T-cell (primary cell): ENCODE results near the gene AGAP3. TPM values are rescaled to one million over a fixed set of nuclear protein-coding genes. Genes with fewer than 3 reads are reported as not detected.

ENCODE experiments used
- ATAC-seq, 4 experiments: fragments of 200-7000 bp in 3 of 4; fragments of 150-1000 bp in 1 of 4; cut with Tn5 transposase; replicated peaks in 1 of 4; 1 replicate in 3 of 4; 2 replicates in 1 of 4; pipeline ENCODE4 v1.10.0; 2021; ENCODE audit warnings: moderate library complexity in 3 of 4, mild to moderate bottlenecking in 2 of 4, moderate number of reproducible peaks in 1 of 4
- CTCF ChIA-PET, 2 donors: fragments of 300-600 bp; sonication (Branson Sonifier 250); formaldehyde crosslinking; loops; one replicate each; lab custom pipeline; 2022; ENCODE audit warnings: antibody characterized with exemption in 2 of 2; lab: Charles Lee
- POLR2A ChIA-PET, 2 donors: fragments of 300-600 bp; sonication (Branson Sonifier 250); formaldehyde crosslinking; loops; one replicate each; lab custom pipeline; 2022; ENCODE audit warnings: antibody characterized with exemption in 2 of 2; lab: Charles Lee
- DNase-seq, 35 experiments: peaks; one replicate each; pipeline versions ENCODE4 v3.0.0 to v3.0.0-alpha.2; 2013 to 2023
- H3K27ac ChIP-seq: one replicate; pipeline ENCODE4 v1.5.1; 2013; ENCODE audit warnings: low read length
- H3K27me3 ChIP-seq, 2 experiments: replicated peaks in 1 of 2; 1 replicate in 1 of 2; 2 replicates in 1 of 2; pipeline versions ENCODE4 v1.6.1 to v1.7.0; 2013; ENCODE audit warnings: low read length in 1 of 2, mixed read lengths in 1 of 2; ENCODE audit not compliant: control insufficient read depth in 2 of 2, insufficient read depth in 2 of 2; ENCODE audit errors: extremely low read depth in 1 of 2
- H3K36me3 ChIP-seq, 2 donors: 1 replicate in 1 of 2; 2 replicates in 1 of 2; pipeline versions ENCODE4 v1.6.1 to v1.7.0; 2013; ENCODE audit warnings: low read length in 1 of 2; ENCODE audit not compliant: control insufficient read depth in 2 of 2, insufficient read depth in 1 of 2; ENCODE audit errors: extremely low read depth in 1 of 2
- H3K4me1 ChIP-seq, 2 experiments: 1 replicate in 1 of 2; 2 replicates in 1 of 2; pipeline versions ENCODE4 v1.6.1 to v1.7.0; 2013; ENCODE audit warnings: low read length in 2 of 2, mixed read lengths in 1 of 2; ENCODE audit not compliant: insufficient read depth in 2 of 2, control insufficient read depth in 1 of 2; ENCODE audit errors: extremely low read depth in 1 of 2
- H3K4me3 ChIP-seq, 2 donors: 1 replicate in 1 of 2; 2 replicates in 1 of 2; pipeline versions ENCODE4 v1.5.1 to v1.7.0; 2013; ENCODE audit warnings: mild to moderate bottlenecking in 2 of 2, low read length in 1 of 2, moderate library complexity in 1 of 2; ENCODE audit not compliant: control insufficient read depth in 1 of 2; ENCODE audit errors: extremely low read depth in 1 of 2
- H3K9me3 ChIP-seq: 2 replicates; pipeline ENCODE4 v1.7.0; 2013
- H3K27ac Mint-ChIP-seq, 2 donors: one replicate each; pipeline ENCODE4 v1.8.0; 2020 to 2021; ENCODE audit warnings: mild to moderate bottlenecking in 2 of 2, mixed read lengths in 2 of 2
- H3K27me3 Mint-ChIP-seq, 2 donors: one replicate each; pipeline ENCODE4 v1.8.0; 2021 to 2022; ENCODE audit warnings: mixed read lengths in 2 of 2
- H3K36me3 Mint-ChIP-seq: one replicate; pipeline ENCODE4 v1.8.0; 2021; ENCODE audit warnings: mixed read lengths
- H3K4me1 Mint-ChIP-seq, 3 donors: one replicate each; pipeline ENCODE4 v1.8.0; 2020 to 2022; ENCODE audit warnings: mixed read lengths in 3 of 3, mild to moderate bottlenecking in 1 of 3
- H3K4me3 Mint-ChIP-seq, 3 donors: one replicate each; pipeline ENCODE4 v1.8.0; 2020 to 2022; ENCODE audit warnings: mild to moderate bottlenecking in 3 of 3, mixed read lengths in 3 of 3, moderate library complexity in 3 of 3
- H3K9me3 Mint-ChIP-seq, 3 donors: one replicate each; pipeline ENCODE4 v1.8.0; 2020 to 2022; ENCODE audit warnings: mixed read lengths in 3 of 3
- WGBS: methylation state at CpG from one replicate; pipeline ENCODE4 v1.1.5; 2013; ENCODE audit warnings: missing lambda C conversion rate; ENCODE audit not compliant: insufficient coverage; 5-methylcytosine and 5-hydroxymethylcytosine counted together
- total RNA-seq, 35 experiments: library from RNA in 6 of 35; stranded (reverse) in 6 of 35; fragments of 120-200 nt in 1 of 35; gene quantifications; one replicate each; pipeline versions ENCODE4 v1.2.1 to v1.2.4 and lab custom pipeline; 2013 to 2026

AGAP3 gene
- total RNA-seq, 5 donors from 2014 or later (not counting 1 experiment from before 2014, with no cell fraction given): 28.2 to 67.3 (median 50.9) TPM

GRCh38 chr7:151189038-151189437 lies 102.8 kb downstream of the AGAP3 start:
- no peak for DNase-seq
- Mint-ChIP-seq H3K4me1 (peaks cover 0 to 2% (median 2%) of the 10 kb centered on the region in 3 donors), H3K36me3 (no peaks in the 10 kb centered on the region), H3K9me3 (no peaks in the 10 kb centered on the region), H3K27me3 (no peaks in the 10 kb centered on the region), H3K27ac (no peak overlapping the region), H3K4me3 (no peak overlapping the region)
- Histone ChIP-seq H3K4me1 (peaks cover 0 to 3% of the 10 kb centered on the region in 2 experiments), H3K36me3 (no peaks in the 10 kb centered on the region), H3K9me3 (no peaks in the 10 kb centered on the region), H3K27ac (no peak overlapping the region), H3K27me3 (peaks cover 0 to 22% of the 10 kb centered on the region in 2 experiments), H3K4me3 (no peak overlapping the region)
- no peak for ATAC-seq
- CTCF ChIA-PET: no interaction called here
- POLR2A ChIA-PET: no interaction called here
- no CpG with 5 or more reads among the region's 4 CpGs for WGBS

GRCh38 chr7:151191544-151191943 lies 105.3 kb downstream of the AGAP3 start:
- WGBS: 88% methylated on average over 11 of the region's 12 CpGs
- H3K4me3 Mint-ChIP-seq: no peak overlapping the region
- DNase-seq: no peak
- ATAC-seq: no peak
- CTCF ChIA-PET: no interaction called here
- H3K9me3 Mint-ChIP-seq: no peaks in the 10 kb centered on the region
- no peak overlapping the region for H3K4me3 ChIP-seq
- peaks cover 5 to 6% of the 10 kb centered on the region in 2 donors for H3K27me3 Mint-ChIP-seq
- peaks cover 0 to 13% (median 6%) of the 10 kb centered on the region in 3 donors for H3K4me1 Mint-ChIP-seq
- no peak overlapping the region for H3K27ac ChIP-seq
- POLR2A ChIA-PET: no interaction called here
- H3K36me3 Mint-ChIP-seq: no peaks in the 10 kb centered on the region
- peaks cover 0 to 15% of the 10 kb centered on the region in 2 experiments for H3K4me1 ChIP-seq
- no peaks in the 10 kb centered on the region for H3K9me3 ChIP-seq
- no peaks in the 10 kb centered on the region for H3K36me3 ChIP-seq
- peaks cover 0 to 40% of the 10 kb centered on the region in 2 experiments for H3K27me3 ChIP-seq
- H3K27ac Mint-ChIP-seq: no peak overlapping the region

DNA sequence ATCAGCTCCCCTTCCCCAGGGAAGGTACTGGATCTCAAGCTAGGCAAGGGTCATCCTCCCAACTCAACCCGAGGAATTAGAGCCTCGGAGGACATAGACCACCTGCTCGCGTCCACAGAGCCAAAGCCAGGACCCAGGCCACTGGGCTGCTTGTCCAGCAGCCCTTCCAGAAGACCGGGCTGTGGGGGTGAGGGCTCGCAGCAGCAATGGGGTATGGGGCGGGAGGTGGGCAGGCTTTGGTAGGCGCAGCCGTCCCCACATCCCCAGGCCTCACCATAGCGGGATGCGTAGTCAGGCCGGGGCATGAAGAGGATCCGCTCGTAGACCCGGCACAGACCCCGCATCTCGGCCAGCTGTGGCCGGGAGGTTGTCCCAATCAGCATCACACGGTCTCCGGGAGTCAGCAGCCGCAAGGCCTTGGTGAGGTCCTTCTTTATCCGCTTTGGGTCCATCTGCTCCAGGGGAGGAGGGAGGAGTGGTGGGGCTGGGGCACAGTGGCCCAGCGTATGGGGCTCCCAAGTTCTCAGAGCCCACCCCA lies 105.8 kb downstream of the AGAP3 start:
- H3K27me3 ChIP-seq: peaks cover 0 to 45% of the 10 kb centered on the region in 2 experiments
- peaks cover 5 to 6% of the 10 kb centered on the region in 2 donors for H3K27me3 Mint-ChIP-seq
- peaks cover 0 to 13% (median 6%) of the 10 kb centered on the region in 3 donors for H3K4me1 Mint-ChIP-seq
- no peak overlapping the region for H3K4me3 Mint-ChIP-seq
- H3K4me3 ChIP-seq: no peak overlapping the region
- H3K36me3 Mint-ChIP-seq: no peaks in the 10 kb centered on the region
- WGBS: 93% methylated on average over 14 of the region's 23 CpGs
- no peak for ATAC-seq
- H3K9me3 Mint-ChIP-seq: no peaks in the 10 kb centered on the region
- POLR2A ChIA-PET: no interaction called here
- no peaks in the 10 kb centered on the region for H3K9me3 ChIP-seq
- no peak for DNase-seq
- H3K4me1 ChIP-seq: peaks cover 0 to 15% of the 10 kb centered on the region in 2 experiments
- no peak overlapping the region for H3K27ac ChIP-seq
- CTCF ChIA-PET: no interaction called here
- H3K36me3 ChIP-seq: no peaks in the 10 kb centered on the region
- no peak overlapping the region for H3K27ac Mint-ChIP-seq

GRCh38 chr7:151193203-151193978 lies 107.1 kb downstream of the AGAP3 start:
- Histone ChIP-seq H3K4me3 (no peak overlapping the region), H3K27ac (no peak overlapping the region), H3K9me3 (no peaks in the 10 kb centered on the region), H3K36me3 (no peaks in the 10 kb centered on the region), H3K27me3 (peaks cover 0 to 43% of the 10 kb centered on the region in 2 experiments), H3K4me1 (peaks cover 0 to 15% of the 10 kb centered on the region in 2 experiments)
- DNase-seq (no peak), ATAC-seq (no peak)
- CTCF ChIA-PET: interaction anchor here in 1 of 2 donors (0.6 to 1.4 kb wide), 2 partner anchors 25 to 791 kb away, joined by 4 to 6 read pairs; no protein-coding TSS in a partner anchor
- peaks cover 0 to 13% (median 6%) of the 10 kb centered on the region in 3 donors for H3K4me1 Mint-ChIP-seq
- peaks cover 5 to 6% of the 10 kb centered on the region in 2 donors for H3K27me3 Mint-ChIP-seq
- no peak overlapping the region for H3K4me3 Mint-ChIP-seq
- POLR2A ChIA-PET: no interaction called here
- 88% methylated on average over 7 of the region's 14 CpGs for WGBS
- H3K36me3 Mint-ChIP-seq: no peaks in the 10 kb centered on the region
- H3K9me3 Mint-ChIP-seq: no peaks in the 10 kb centered on the region
- H3K27ac Mint-ChIP-seq: no peak overlapping the region

Other genes with a start within 250 kb of the AGAP3 start
- under 1 TPM in 2 of 5 donors, not detected in 3; 0.15 to 0.28 TPM for gene AOC1, start 234.0 kb upstream of the AGAP3 start, total RNA-seq
- 1 to 10 TPM; 2.9 to 4.6 (median 3.0) TPM for gene KCNH2, start 108.2 kb upstream of the AGAP3 start, total RNA-seq
- gene NOS3, start 95.5 kb upstream of the AGAP3 start, total RNA-seq: 10 to 100 TPM in 1 of 5 donors, 1 to 10 TPM in 4; 4.8 to 10.1 (median 5.0) TPM
- gene ATG9B, start 62.0 kb upstream of the AGAP3 start, total RNA-seq: 10 to 100 TPM; 24.0 to 37.0 (median 31.8) TPM
- gene ABCB8, start 58.0 kb upstream of the AGAP3 start, total RNA-seq: 10 to 100 TPM; 72.4 to 83.0 (median 74.8) TPM
- 10 to 100 TPM in 4 of 5 donors, 1 to 10 TPM in 1; 9.8 to 16.0 (median 11.9) TPM for gene ASIC3, start 37.9 kb upstream of the AGAP3 start, total RNA-seq
- 1 to 10 TPM; 5.3 to 8.4 (median 6.5) TPM for gene CDK5, start 28.6 kb upstream of the AGAP3 start, total RNA-seq
- 10 to 100 TPM; 52.0 to 91.5 (median 74.4) TPM for gene SLC4A2, start 26.9 kb upstream of the AGAP3 start, total RNA-seq
- gene FASTK, start 5.7 kb upstream of the AGAP3 start, total RNA-seq: 100 to 1,000 TPM in 4 of 5 donors, 10 to 100 TPM in 1; 98.8 to 157 (median 151) TPM
- gene TMUB1, start 3.0 kb upstream of the AGAP3 start, total RNA-seq: 10 to 100 TPM; 44.0 to 67.0 (median 56.5) TPM
- gene GBX1, start 81.2 kb downstream of the AGAP3 start, total RNA-seq: not detected
- gene ASB10, start 100.8 kb downstream of the AGAP3 start, total RNA-seq: not detected
- 1 to 10 TPM; 3.1 to 7.7 (median 5.1) TPM for gene H2BK1, start 124.0 kb downstream of the AGAP3 start, total RNA-seq
- 10 to 100 TPM; 22.9 to 39.7 (median 38.8) TPM for gene ABCF2, start 140.7 kb downstream of the AGAP3 start, total RNA-seq
- 10 to 100 TPM; 34.2 to 66.1 (median 64.1) TPM for gene CHPF2, start 146.0 kb downstream of the AGAP3 start, total RNA-seq
- 10 to 100 TPM in 2 of 5 donors, 1 to 10 TPM in 3; 6.3 to 28.5 (median 9.1) TPM for gene SMARCD3, start 162.2 kb downstream of the AGAP3 start, total RNA-seq